IMR-90 (cell line): ENCODE results near the gene PLD1. TPM values are rescaled to one million over a fixed set of nuclear protein-coding genes. Genes with fewer than 3 reads are reported as not detected.

Experiments
- ATAC-seq: fragments of 200-7000 bp; cut with Tn5 transposase; 2 replicates; pipeline ENCODE4 v1.9.1; 2020; ENCODE audit warnings: low read depth, mild to moderate bottlenecking, moderate library complexity
- BruUV-seq: library from RNA; stranded (reverse); fragments of 400-500 nt; replicated peaks from 2 replicates; lab custom pipeline; 2021; lab: Mats Ljungman, UMichigan
- CTCF ChIA-PET: fragments of 300-600 bp; formaldehyde crosslinking; extraction: SDS; loops from one replicate; lab custom pipeline; 2021; ENCODE audit warnings: antibody characterized with exemption; lab: Yijun Ruan, JAX
- POLR2A ChIA-PET: fragments of 300-600 bp; sonication (Branson Sonifier 250); formaldehyde crosslinking; loops from one replicate; lab custom pipeline; 2022; ENCODE audit warnings: antibody characterized with exemption; ENCODE audit not compliant: unreplicated experiment; lab: Charles Lee
- DNase-seq: peaks from one replicate; pipeline ENCODE4 v3.0.0; 2013
- H2AFZ ChIP-seq: replicated peaks from 2 replicates; pipeline ENCODE3; 2013; ENCODE audit warnings: low read length, mild to moderate bottlenecking; ENCODE audit not compliant: poor library complexity
- H2AK5ac ChIP-seq: 2 replicates; pipeline ENCODE4 v1.6.1; 2013; ENCODE audit warnings: low read depth, low read length, inconsistent platforms
- H2AK9ac ChIP-seq: replicated peaks from 2 replicates; pipeline ENCODE3; 2013; ENCODE audit warnings: mild to moderate bottlenecking, low read depth, low read length, moderate library complexity; ENCODE audit not compliant: poor library complexity
- H2BK120ac ChIP-seq: 2 replicates; pipeline ENCODE4 v1.6.1; 2013; ENCODE audit warnings: low read depth, low read length, inconsistent platforms
- H2BK15ac ChIP-seq: 3 replicates; pipeline ENCODE4 v1.6.1; 2013; ENCODE audit warnings: low read depth, low read length, inconsistent platforms
- H2BK20ac ChIP-seq: 2 replicates; pipeline ENCODE4 v1.6.1; 2013; ENCODE audit warnings: low read depth, mild to moderate bottlenecking, inconsistent platforms, low read length, moderate library complexity
- H2BK5ac ChIP-seq: 2 replicates; pipeline ENCODE4 v1.6.1; 2013; ENCODE audit warnings: mild to moderate bottlenecking, low read depth, low read length, inconsistent platforms; ENCODE audit not compliant: poor library complexity, severe bottlenecking
- H3K14ac ChIP-seq: replicated peaks from 2 replicates; pipeline ENCODE4 v1.6.1; 2013; ENCODE audit warnings: low read depth, low read length, inconsistent platforms
- H3K18ac ChIP-seq: 2 replicates; pipeline ENCODE4 v1.6.1; 2013; ENCODE audit warnings: low read depth, low read length, control low read depth
- H3K23ac ChIP-seq: 2 replicates; pipeline ENCODE4 v1.6.1; 2013; ENCODE audit warnings: low read depth, low read length, inconsistent platforms
- H3K27ac ChIP-seq: 2 replicates; pipeline ENCODE4 v1.5.1; 2013; ENCODE audit warnings: mild to moderate bottlenecking, control low read depth, low read length; ENCODE audit not compliant: insufficient read depth
- H3K27me3 ChIP-seq: 2 replicates; pipeline ENCODE4 v1.6.1; 2013; ENCODE audit warnings: low read length; ENCODE audit not compliant: control insufficient read depth, insufficient read depth
- H3K36me3 ChIP-seq: 2 replicates; pipeline ENCODE4 v1.6.1; 2013; ENCODE audit warnings: low read length, mixed read lengths; ENCODE audit not compliant: control insufficient read depth, insufficient read depth
- H3K4ac ChIP-seq: 2 replicates; pipeline ENCODE4 v1.6.1; 2013; ENCODE audit warnings: low read depth, low read length, inconsistent platforms
- H3K4me1 ChIP-seq: 2 replicates; pipeline ENCODE4 v1.6.1; 2013; ENCODE audit warnings: low read length, mixed read lengths; ENCODE audit not compliant: control insufficient read depth, insufficient read depth
- H3K4me2 ChIP-seq: 2 replicates; pipeline ENCODE4 v1.6.1; 2013; ENCODE audit warnings: low read depth, mild to moderate bottlenecking, control low read depth, low read length, moderate library complexity
- H3K4me3 ChIP-seq: 2 replicates; pipeline ENCODE4 v1.5.1; 2013; ENCODE audit warnings: low read depth, mild to moderate bottlenecking, control low read depth, low read length, moderate library complexity; ENCODE audit not compliant: insufficient read depth
- H3K56ac ChIP-seq: 2 replicates; pipeline ENCODE4 v1.6.1; 2013; ENCODE audit warnings: low read length, inconsistent platforms; ENCODE audit not compliant: insufficient read depth; ENCODE audit errors: extremely low read depth
- H3K79me1 ChIP-seq, 2 experiments: 2 replicates each; pipeline ENCODE4 v1.6.1; 2013; ENCODE audit warnings: low read length in 2 of 2, inconsistent platforms in 1 of 2, low read depth in 1 of 2
- H3K9ac ChIP-seq: 2 replicates; pipeline ENCODE4 v1.6.1; 2013; ENCODE audit warnings: low read depth, low read length, control low read depth
- H3K9me1 ChIP-seq: 2 replicates; pipeline ENCODE4 v1.6.1; 2013; ENCODE audit warnings: low read length, inconsistent platforms; ENCODE audit not compliant: insufficient read depth
- H3K9me3 ChIP-seq: 2 replicates; pipeline ENCODE4 v1.6.1; 2013; ENCODE audit warnings: low read length; ENCODE audit not compliant: control insufficient read depth, insufficient read depth
- H4K20me1 ChIP-seq: 2 replicates; pipeline ENCODE4 v1.6.1; 2013; ENCODE audit warnings: low read length, inconsistent platforms; ENCODE audit not compliant: insufficient read depth
- H4K5ac ChIP-seq: 2 replicates; pipeline ENCODE4 v1.6.1; 2013; ENCODE audit warnings: mild to moderate bottlenecking, low read depth, low read length, control low read depth
- H4K8ac ChIP-seq, 2 experiments: 2 replicates each; pipeline ENCODE4 v1.6.1; 2013; ENCODE audit warnings: low read depth in 2 of 2, low read length in 2 of 2, control low read depth in 1 of 2, inconsistent platforms in 1 of 2
- H4K91ac ChIP-seq: 2 replicates; pipeline ENCODE4 v1.6.1; 2013; ENCODE audit warnings: low read depth, low read length, inconsistent platforms; ENCODE audit not compliant: insufficient read depth
- MAFK ChIP-seq: IDR thresholded peaks from 2 replicates; pipeline ENCODE4 v1.6.1; 2012; ENCODE audit warnings: low read depth, low read length, improper control_type of control experiment
- MXI1 ChIP-seq: IDR thresholded peaks from 2 replicates; pipeline ENCODE4 v1.6.1; 2012; ENCODE audit warnings: low read depth, mild to moderate bottlenecking, low read length, moderate library complexity, borderline replicate concordance
- WGBS, 2 experiments: methylation state at CpG; one replicate each; pipeline versions ENCODE4 v1.1.5 to v1.1.7; 2013; ENCODE audit warnings: missing lambda C conversion rate in 2 of 2; ENCODE audit not compliant: insufficient read length in 1 of 2; ENCODE audit errors: extremely low coverage in 2 of 2; 5-methylcytosine and 5-hydroxymethylcytosine counted together
- dilution Hi-C: fragments of 300-500 bp; cut with HindIII; formaldehyde crosslinking; loops from one replicate; pipeline ENCODE4 v1.14.3; 2018; ENCODE audit warnings: low sequenced_read_pairs; ENCODE audit not compliant: unreplicated experiment
- in situ Hi-C: fragments of 300-500 bp; cut with MboI; formaldehyde crosslinking; loops from 3 replicates; pipeline ENCODE4 v1.14.3; 2019; ENCODE audit warnings: low sequenced_read_pairs, inconsistent platforms, mixed read lengths
- intact Hi-C: fragments of 100-400 bp; cut with micrococcal nuclease; formaldehyde crosslinking; loops from 2 replicates; pipeline ENCODE4 v1.10.0; 2022
- polyA plus RNA-seq, 3 experiments: library from polyadenylated mRNA; depleted of rRNA; stranded (reverse); fragments of >200 nt; gene quantifications; 2 replicates each; pipeline ENCODE4 v1.2.3, GENCODE V29; 2012; ENCODE audit warnings: low replicate concordance in 1 of 3
- total RNA-seq: library from RNA; depleted of rRNA; stranded (reverse); fragments of >200 nt; gene quantifications from 2 replicates; pipeline ENCODE4 v1.2.3, GENCODE V29; 2012

PLD1 gene
- total and polyA plus RNA-seq, 2 of the 4 experiments (the other 2 are of a cell fraction), result 3.3 to 9.7 TPM

- in situ Hi-C loops (loop anchor here (25.0 kb wide), 1 partner anchor 792 kb away; no protein-coding TSS in a partner anchor), dilution Hi-C loops (no loop called here), intact Hi-C loops (loop anchor here (5.0 kb wide), 1 partner anchor 97 kb away; no protein-coding TSS in a partner anchor)
- ATAC-seq, result peak; percentile 78
- Histone ChIP-seq H3K9me1 (peaks cover 2% of the 10 kb centered on the region; the same call in 1 of the 2 replicates), H4K20me1 (peaks cover 7% of the 10 kb centered on the region; the same call in 1 of the 2 replicates), H2BK15ac (no peak overlapping the region), H2BK5ac (peak overlapping the region; percentile 9), H3K4me3 (no peak overlapping the region), H3K4ac (0 out of 2 replicates have a peak overlapping the region, but pooled peaks have one; percentile 13), H3K27me3 (no peaks in the 10 kb centered on the region), H3K9me3 (no peaks in the 10 kb centered on the region), H3K27ac (no peak overlapping the region), H2AK9ac (no peak overlapping the region), H3K23ac (no peak overlapping the region), H3K9ac (no peak overlapping the region), H3K4me2 (peak overlapping the region; percentile 47; the same call in 1 of the 2 replicates), H3K18ac (no peak overlapping the region), H4K91ac (no peak overlapping the region), H2BK20ac (no peak overlapping the region), H2AK5ac (no peak overlapping the region), H3K79me1 (0 out of 4 replicates have a peak, but pooled peaks cover 0 to 2% of the 10 kb centered on the region in 2 experiments), H3K14ac (no peak overlapping the region), H4K5ac (no peak overlapping the region), H3K56ac (no peak overlapping the region), H4K8ac (no peak overlapping the region), H2AFZ (peak overlapping the region; percentile 9), H2BK120ac (no peak overlapping the region), H3K36me3 (no peaks in the 10 kb centered on the region), H3K4me1 (peaks cover 2% of the 10 kb centered on the region; the same call in 1 of the 2 replicates)
- ChIA-PET CTCF (no interaction called here), POLR2A (no interaction called here)
- DNase-seq, result peak; percentile 86
- TF ChIP-seq MXI1 (no peak), MAFK (no peak)
- 76% methylated on average over 4 of the region's 5 CpGs; no CpG with 5 or more reads in 1 of the 2 experiments for WGBS, 2 experiments
- no TSS peak for BruUV-seq
These were observed 56.4 kb downstream of the PLD1 start for GRCh38 chr3:171753665-171754408.
